DOHH2 (cell line): ENCODE measurements around the gene RABEP1.
"Not testable (repeated sequence)": the region's sequence is repeated elsewhere in the genome, so short reads cannot be mapped to it uniquely, and the experiment has no call there.

Experiments
- H3F3A ChIP-seq: fragments of 200-600 bp; sonication (generic), shearing (Covaris generic); 2 replicates; pipeline ENCODE4 v1.6.0; 2016; ENCODE audit warnings: antibody characterized with exemption, mild to moderate bottlenecking; ENCODE audit not compliant: control insufficient read depth, insufficient read depth
- H3K27ac ChIP-seq: fragments of 200-600 bp; sonication (generic); 2 replicates; pipeline ENCODE4 v1.5.1; 2014; ENCODE audit warnings: low read depth, mild to moderate bottlenecking, low read length, moderate library complexity
- H3K27me3 ChIP-seq: fragments of 200-600 bp; sonication (generic); 2 replicates; pipeline ENCODE4 v1.6.1; 2014; ENCODE audit warnings: mild to moderate bottlenecking, low read length, mixed read lengths; ENCODE audit not compliant: control insufficient read depth
- H3K36me3 ChIP-seq: fragments of 200-600 bp; sonication (generic); 2 replicates; pipeline ENCODE4 v1.6.1; 2014; ENCODE audit warnings: mild to moderate bottlenecking, low read length, moderate library complexity, mixed read lengths; ENCODE audit not compliant: control insufficient read depth
- H3K4me1 ChIP-seq: fragments of 200-600 bp; sonication (generic); 2 replicates; pipeline ENCODE4 v1.6.1; 2014; ENCODE audit warnings: mild to moderate bottlenecking, low read length, mixed read lengths; ENCODE audit not compliant: control insufficient read depth
- H3K4me2 ChIP-seq: fragments of 200-600 bp; sonication (generic); 2 replicates; pipeline ENCODE4 v1.6.0; 2014; ENCODE audit warnings: mild to moderate bottlenecking, low read length, moderate library complexity
- H3K4me3 ChIP-seq: fragments of 200-600 bp; sonication (generic); 2 replicates; pipeline ENCODE4 v1.5.1; 2014; ENCODE audit warnings: mild to moderate bottlenecking, low read length, mixed read lengths
- H3K79me2 ChIP-seq: fragments of 200-600 bp; sonication (generic); 2 replicates; pipeline ENCODE4 v1.6.1; 2014; ENCODE audit warnings: mild to moderate bottlenecking, low read length, mixed read lengths; ENCODE audit not compliant: control insufficient read depth
- H3K9me2 ChIP-seq: fragments of 200-600 bp; sonication (generic); replicated peaks from 2 replicates; pipeline ENCODE4 v1.6.1; 2014; ENCODE audit warnings: mild to moderate bottlenecking, low read length, mixed read lengths; ENCODE audit not compliant: control insufficient read depth
- H3K9me3 ChIP-seq: fragments of 200-600 bp; sonication (generic); 2 replicates; pipeline ENCODE4 v1.6.1; 2014; ENCODE audit warnings: antibody characterized with exemption, low read length, mixed read lengths; ENCODE audit not compliant: control insufficient read depth, insufficient read depth
- H4K20me1 ChIP-seq: fragments of 200-600 bp; sonication (generic); 2 replicates; pipeline ENCODE4 v1.6.0; 2014; ENCODE audit warnings: low read depth, mild to moderate bottlenecking, antibody characterized with exemption, low read length, moderate library complexity; ENCODE audit not compliant: control insufficient read depth, insufficient read depth
- EZH2phosphoT487 ChIP-seq: fragments of 200-600 bp; sonication (generic); IDR thresholded peaks from 2 replicates; pipeline ENCODE4 v1.6.1; 2017; ENCODE audit warnings: borderline replicate concordance, mild to moderate bottlenecking, antibody characterized with exemption, low read length, moderate library complexity, mixed read lengths
- TF ChIP-seq, protein P1 (sequence below): fragments of 200-600 bp; sonication (generic); IDR thresholded peaks from one replicate; pipeline ENCODE4 v1.5.1; 2014; ENCODE audit warnings: antibody characterized with exemption, mild to moderate bottlenecking, low read depth, low read length; ENCODE audit not compliant: poor library complexity, severe bottlenecking

The RABEP1 gene

DNA sequence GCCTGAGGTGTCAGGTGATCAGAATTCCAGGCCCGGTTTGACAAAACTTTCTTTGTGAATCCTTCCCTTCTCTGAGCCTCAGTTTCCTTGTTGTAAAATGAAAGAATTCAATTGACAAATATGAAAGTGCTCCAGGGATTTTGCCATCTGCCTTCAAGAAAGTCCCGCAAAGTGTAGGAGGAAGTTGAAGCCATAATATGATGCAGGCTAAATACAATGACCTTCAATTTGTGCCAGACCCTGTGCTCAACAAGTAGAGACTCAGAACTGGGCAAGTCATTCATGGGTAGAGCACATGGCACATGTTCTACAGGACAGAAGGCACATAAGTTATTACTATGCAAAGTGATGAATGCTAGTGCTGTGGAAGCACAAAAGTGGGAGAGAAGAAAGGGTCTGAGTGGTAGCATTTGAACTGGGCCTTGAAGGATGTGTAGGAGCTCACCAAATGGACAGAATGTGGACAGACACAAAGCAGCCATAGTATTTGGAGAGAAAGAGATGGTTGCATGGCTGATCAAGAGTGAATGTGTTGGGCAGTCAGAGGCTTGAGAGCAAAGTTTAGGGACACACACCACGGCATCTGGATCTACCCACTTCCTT is 45.0 kb upstream of the RABEP1 start:
- peak overlapping the region; percentile 38 for H3K4me3 ChIP-seq
- H3F3A ChIP-seq, result peaks cover 36% of the 10 kb centered on the region
- peaks cover 7% of the 10 kb centered on the region for H3K79me2 ChIP-seq
- peaks cover 74% of the 10 kb centered on the region for H3K4me1 ChIP-seq
- TF ChIP-seq EZH2phosphoT487, result no peak
- TF ChIP-seq, protein P1, sequence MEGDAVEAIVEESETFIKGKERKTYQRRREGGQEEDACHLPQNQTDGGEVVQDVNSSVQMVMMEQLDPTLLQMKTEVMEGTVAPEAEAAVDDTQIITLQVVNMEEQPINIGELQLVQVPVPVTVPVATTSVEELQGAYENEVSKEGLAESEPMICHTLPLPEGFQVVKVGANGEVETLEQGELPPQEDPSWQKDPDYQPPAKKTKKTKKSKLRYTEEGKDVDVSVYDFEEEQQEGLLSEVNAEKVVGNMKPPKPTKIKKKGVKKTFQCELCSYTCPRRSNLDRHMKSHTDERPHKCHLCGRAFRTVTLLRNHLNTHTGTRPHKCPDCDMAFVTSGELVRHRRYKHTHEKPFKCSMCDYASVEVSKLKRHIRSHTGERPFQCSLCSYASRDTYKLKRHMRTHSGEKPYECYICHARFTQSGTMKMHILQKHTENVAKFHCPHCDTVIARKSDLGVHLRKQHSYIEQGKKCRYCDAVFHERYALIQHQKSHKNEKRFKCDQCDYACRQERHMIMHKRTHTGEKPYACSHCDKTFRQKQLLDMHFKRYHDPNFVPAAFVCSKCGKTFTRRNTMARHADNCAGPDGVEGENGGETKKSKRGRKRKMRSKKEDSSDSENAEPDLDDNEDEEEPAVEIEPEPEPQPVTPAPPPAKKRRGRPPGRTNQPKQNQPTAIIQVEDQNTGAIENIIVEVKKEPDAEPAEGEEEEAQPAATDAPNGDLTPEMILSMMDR, result no peak
- H3K27ac ChIP-seq, result peak overlapping the region; percentile 66
- H3K9me2 ChIP-seq, result no peaks in the 10 kb centered on the region
- no peaks in the 10 kb centered on the region for H3K27me3 ChIP-seq
- no peaks in the 10 kb centered on the region for H4K20me1 ChIP-seq
- H3K4me2 ChIP-seq, result peak overlapping the region; percentile 57
- H3K9me3 ChIP-seq, result 0 out of 2 replicates have a peak, but pooled peaks cover 6% of the 10 kb centered on the region
- H3K36me3 ChIP-seq, result peaks cover 8% of the 10 kb centered on the region

DNA sequence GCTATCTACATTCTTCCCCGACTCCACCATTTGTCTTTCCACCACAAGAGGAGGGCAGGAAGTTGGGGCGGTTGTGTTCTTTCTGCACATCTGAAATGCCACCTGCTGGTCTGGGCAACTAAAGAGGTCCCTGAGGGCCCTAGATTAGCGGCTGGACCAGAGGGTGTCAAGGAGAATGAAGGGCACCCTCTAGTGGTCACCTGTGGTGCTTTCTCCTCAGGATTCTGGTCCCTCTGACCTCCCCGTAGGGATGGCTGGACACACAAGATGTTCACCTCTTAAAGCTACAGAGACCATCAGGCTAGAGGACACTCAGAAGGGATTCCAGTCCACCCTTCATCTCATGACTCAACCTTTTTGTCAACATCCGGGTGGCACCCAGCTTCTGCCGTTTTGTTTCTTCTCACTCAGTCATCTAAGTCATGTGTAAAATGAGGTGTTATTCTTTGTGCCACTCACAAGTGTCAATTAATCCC is 44.5 kb upstream of the RABEP1 start:
- H4K20me1 ChIP-seq, result no peaks in the 10 kb centered on the region
- H3K27ac ChIP-seq, result peak overlapping the region; percentile 66
- TF ChIP-seq, protein P1, result peak; percentile 99
- TF ChIP-seq EZH2phosphoT487, result no peak
- peaks cover 35% of the 10 kb centered on the region for H3F3A ChIP-seq
- H3K9me2 ChIP-seq, result no peaks in the 10 kb centered on the region
- peak overlapping the region; percentile 38 for H3K4me3 ChIP-seq
- H3K9me3 ChIP-seq, result 0 out of 2 replicates have a peak, but pooled peaks cover 6% of the 10 kb centered on the region
- H3K79me2 ChIP-seq, result peaks cover 3% of the 10 kb centered on the region
- H3K4me1 ChIP-seq, result peaks cover 74% of the 10 kb centered on the region
- peaks cover 5% of the 10 kb centered on the region; the same call in 1 of the 2 replicates for H3K36me3 ChIP-seq
- peak overlapping the region; percentile 57 for H3K4me2 ChIP-seq
- H3K27me3 ChIP-seq, result no peaks in the 10 kb centered on the region

GRCh38 chr17:5238333-5238732 is 43.8 kb upstream of the RABEP1 start:
- Histone ChIP-seq H3K27ac (peak overlapping the region; percentile 66), H3K9me3 (0 out of 2 replicates have a peak, but pooled peaks cover 6% of the 10 kb centered on the region), H3K4me3 (peak overlapping the region; percentile 38), H3K9me2 (no peaks in the 10 kb centered on the region), H3K79me2 (peaks cover 3% of the 10 kb centered on the region; the same call in 1 of the 2 replicates), H3K27me3 (no peaks in the 10 kb centered on the region), H3K36me3 (peaks cover 5% of the 10 kb centered on the region; the same call in 1 of the 2 replicates), H3K4me1 (peaks cover 74% of the 10 kb centered on the region), H3F3A (peaks cover 40% of the 10 kb centered on the region), H4K20me1 (no peaks in the 10 kb centered on the region), H3K4me2 (peak overlapping the region; percentile 57)
- TF ChIP-seq EZH2phosphoT487, result no peak
- TF ChIP-seq, protein P1, result no peak

GRCh38 chr17:5239769-5240168 is 42.3 kb upstream of the RABEP1 start:
- not testable (repeated sequence) for H3K27me3 ChIP-seq, H3K9me2 ChIP-seq, H3K9me3 ChIP-seq, H3K27ac ChIP-seq, H4K20me1 ChIP-seq, H3K36me3 ChIP-seq, H3K79me2 ChIP-seq, H3K4me2 ChIP-seq, H3K4me3 ChIP-seq
- peaks cover 39% of the 10 kb centered on the region for H3F3A ChIP-seq
- peaks cover 61% of the 10 kb centered on the region for H3K4me1 ChIP-seq
